HepG2 (cell line): ENCODE measurements around the gene F2RL3. TPM values are rescaled to one million over a fixed set of nuclear protein-coding genes. Genes with fewer than 3 reads are reported as not detected.

Experiments
- ATAC-seq: fragments of 200-7000 bp; cut with Tn5 transposase; 3 replicates; pipeline ENCODE4 v1.9.1; 2020; ENCODE audit warnings: mild to moderate bottlenecking, moderate library complexity
- BruUV-seq: library from RNA; stranded (reverse); fragments of 400-500 nt; replicated peaks from 2 replicates; lab custom pipeline; 2021; lab: Mats Ljungman, UMichigan
- CTCF ChIA-PET: fragments of 300-600 bp; formaldehyde crosslinking; extraction: SDS; loops from one replicate; lab custom pipeline; 2021; ENCODE audit warnings: low total read pairs, inconsistent platforms, low intra/inter-chr PET ratio; lab: Yijun Ruan, JAX
- POLR2A ChIA-PET: fragments of 350-600 bp; sonication (Branson Sonifier 250); formaldehyde crosslinking; loops from one replicate; lab custom pipeline; 2020; ENCODE audit warnings: antibody characterized with exemption, inconsistent platforms; lab: Yijun Ruan, JAX
- DNase-seq: peaks from one replicate; pipeline ENCODE4 v3.0.0-alpha.2; 2015; ENCODE audit warnings: low spot score
- FAIRE-seq: peaks from 3 replicates; lab custom pipeline; 2011; peaks lifted over from hg19 to GRCh38; lab: Jason Lieb, UNC
- H2AFZ ChIP-seq: one replicate; pipeline ENCODE4 v1.6.1; 2011; ENCODE audit warnings: low read length, inconsistent platforms
- H3K27ac ChIP-seq: fragments of 300-600 bp; 3 replicates; pipeline ENCODE4 v1.8.0; 2011; ENCODE audit warnings: mixed run types, mild to moderate bottlenecking, mixed read lengths, low read length, inconsistent platforms; ENCODE audit not compliant: insufficient read depth; ENCODE audit errors: extremely low read length
- H3K27me3 ChIP-seq, 2 experiments: fragments of 200-600 bp in 1 of 2; 2 replicates in 1 of 2; 3 replicates in 1 of 2; pipeline versions ENCODE4 v1.6.0 to v1.8.0; 2011; ENCODE audit warnings: low read length in 2 of 2, mild to moderate bottlenecking in 2 of 2, moderate library complexity in 2 of 2, inconsistent platforms in 1 of 2; ENCODE audit not compliant: insufficient read depth in 2 of 2, control insufficient read depth in 1 of 2
- H3K36me3 ChIP-seq, 2 experiments: fragments of 200-600 bp in 1 of 2; replicated peaks in 1 of 2; 2 replicates in 1 of 2; 3 replicates in 1 of 2; pipeline versions ENCODE4 v1.5.1 to v1.8.0; 2011; ENCODE audit warnings: low read length in 2 of 2, inconsistent platforms in 1 of 2; ENCODE audit not compliant: insufficient read depth in 2 of 2, control insufficient read depth in 1 of 2
- H3K4me1 ChIP-seq: 2 replicates; pipeline ENCODE4 v1.5.1; 2012; ENCODE audit warnings: low read length, inconsistent platforms; ENCODE audit not compliant: insufficient read depth
- H3K4me2 ChIP-seq: 2 replicates; pipeline ENCODE4 v1.6.0; 2011; ENCODE audit warnings: low read depth, low read length, inconsistent platforms
- H3K4me3 ChIP-seq, 3 experiments: fragments of 200-600 bp in 1 of 3; sonication (generic), shearing (Covaris generic) in 1 of 3; replicated peaks in 1 of 3; 2 replicates each; pipeline ENCODE4 v1.5.1; 2011 to 2016; ENCODE audit warnings: low read length in 3 of 3, inconsistent platforms in 2 of 3, low read depth in 2 of 3, mild to moderate bottlenecking in 2 of 3, control low read depth in 1 of 3, mixed read lengths in 1 of 3; ENCODE audit not compliant: insufficient read depth in 1 of 3
- H3K79me2 ChIP-seq: one replicate; pipeline ENCODE4 v1.6.1; 2011; ENCODE audit warnings: low read length, inconsistent platforms; ENCODE audit not compliant: insufficient read depth
- H3K9ac ChIP-seq: 2 replicates; pipeline ENCODE4 v1.6.0; 2011; ENCODE audit warnings: mild to moderate bottlenecking, low read depth, low read length, inconsistent platforms; ENCODE audit not compliant: insufficient read depth
- H3K9me3 ChIP-seq: 2 replicates; pipeline ENCODE4 v1.5.1; 2012; ENCODE audit warnings: mild to moderate bottlenecking, low read length
- H4K20me1 ChIP-seq: 2 replicates; pipeline ENCODE4 v1.6.0; 2011; ENCODE audit warnings: inconsistent platforms, mild to moderate bottlenecking, low read length, moderate library complexity; ENCODE audit not compliant: insufficient read depth
- ARID4A ChIP-seq: sonication (generic); formaldehyde crosslinking; IDR thresholded peaks from 2 replicates; pipeline ENCODE4 v1.5.0; 2020; ENCODE audit warnings: mild to moderate bottlenecking, missing genetic modification reagents, borderline replicate concordance
- GLI4 ChIP-seq: sonication (generic); formaldehyde crosslinking; IDR thresholded peaks from 2 replicates; pipeline ENCODE4 v1.5.1; 2020; ENCODE audit warnings: missing genetic modification reagents, mild to moderate bottlenecking, moderate library complexity, borderline replicate concordance
- TCF7 ChIP-seq: sonication (generic); IDR thresholded peaks from 2 replicates; pipeline ENCODE4 v1.6.1; 2016; ENCODE audit warnings: antibody characterized with exemption, low read depth
- WGBS: methylation state at CpG from one replicate; pipeline ENCODE4 v1.1.6; 2017; ENCODE audit warnings: low lambda C conversion rate; 5-methylcytosine and 5-hydroxymethylcytosine counted together
- in situ Hi-C: cut with HindIII; loops from 2 replicates; pipeline ENCODE4 v1.10.0; 2017; ENCODE audit warnings: low pct_unique_long_range_greater_than_20kb; ENCODE audit not compliant: extremely low pct_ligation_motif_present
- intact Hi-C: fragments of 100-400 bp; cut with micrococcal nuclease; formaldehyde crosslinking; loops from one replicate; pipeline ENCODE4 v1.10.0; 2022; ENCODE audit not compliant: unreplicated experiment
- polyA plus RNA-seq, 8 experiments: library from polyadenylated mRNA; depleted of rRNA in 3 of 8; stranded (reverse) in 7 of 8; unstranded in 1 of 8; fragments of >200 nt; fragmentation: Illumina TruSeq in 4 of 8; extraction: Trizol in 4 of 8; gene quantifications; 2 replicates each; pipeline versions ENCODE4 v1.2.1 to v1.2.3, GENCODE V29; 2011 to 2016; ENCODE audit warnings: low read depth in 4 of 8, missing spikeins in 1 of 8, mixed read lengths in 1 of 8; ENCODE audit not compliant: insufficient read depth in 1 of 8
- total RNA-seq, 5 experiments: library from RNA; depleted of rRNA; stranded (reverse); fragments of >200 nt; fragmentation: Illumina TruSeq; extraction: Trizol; gene quantifications; 2 replicates each; pipeline ENCODE4 v1.2.3, GENCODE V29; 2016; ENCODE audit warnings: low read depth in 1 of 5

Gene F2RL3
- total and polyA plus RNA-seq, 2 of the 13 experiments (the other 11 are each of a cell fraction or from before 2014, with no cell fraction given) = not detected

GRCh38 chr19:16915734-16916133 lies 26.9 kb downstream of the F2RL3 start (continued):
- TF ChIP-seq ARID4A (CRISPR knock-in tag) (no peak), GLI4 (no peak)

- intact Hi-C loops = no loop called here
- ChIA-PET POLR2A (no interaction called here), CTCF (no interaction called here)
- FAIRE-seq = no peak
- Histone ChIP-seq H2AFZ (no peak overlapping the region), H3K4me1 (no peaks in the 10 kb centered on the region), H4K20me1 (no peaks in the 10 kb centered on the region), H3K4me3 (no peak overlapping the region), H3K4me2 (no peak overlapping the region), H3K36me3 (no peaks in the 10 kb centered on the region), H3K9ac (no peak overlapping the region), H3K27me3 (peaks cover 0 to 12% of the 10 kb centered on the region in 2 experiments; a peak in 3 of 5 replicates), H3K79me2 (no peaks in the 10 kb centered on the region), H3K9me3 (peaks cover 15% of the 10 kb centered on the region), H3K27ac (no peak overlapping the region)
- no peak for DNase-seq
- ATAC-seq = no peak
- BruUV-seq = no TSS peak
- in situ Hi-C loops = no loop called here
- 52% methylated on average over 7 of the region's 7 CpGs for WGBS
- TF ChIP-seq TCF7 = no peak
These were observed 28.6 kb downstream of the F2RL3 start for GRCh38 chr19:16917401-16917800.
